Measurements from ENCODE around the gene CTNNA2.

The CTNNA2 gene

DNA sequence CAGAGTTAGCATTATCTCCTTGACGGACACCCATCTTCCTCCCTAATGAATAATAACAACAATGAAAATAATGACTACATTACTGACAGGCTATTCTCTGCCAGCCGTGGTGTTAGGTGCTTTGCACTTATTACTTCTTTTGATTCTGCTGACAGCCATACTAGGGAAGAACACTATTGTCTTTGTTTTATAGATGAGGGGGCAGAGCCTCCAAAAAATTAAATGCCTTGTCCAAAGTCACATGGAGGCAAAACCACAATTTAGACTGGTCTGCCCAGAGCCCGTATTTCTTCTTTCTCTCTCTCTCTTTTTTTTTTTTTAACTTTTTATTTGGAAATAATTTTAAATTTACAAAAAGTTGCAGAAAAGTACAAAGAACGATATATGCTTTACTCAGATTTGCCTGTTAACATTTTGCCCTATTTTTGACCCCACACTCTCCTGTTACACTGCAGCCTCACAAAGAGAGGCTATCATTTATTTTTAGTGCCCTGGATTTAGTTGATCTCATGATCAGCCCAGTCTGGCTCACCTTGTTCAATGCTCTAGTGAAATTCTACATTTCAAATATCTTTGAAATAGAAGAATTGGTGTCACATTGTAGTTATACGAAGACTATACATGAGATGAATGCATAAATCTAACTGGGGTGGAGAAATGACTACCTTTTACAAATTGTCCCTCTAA, 422.3 kb downstream of the CTNNA2 start:
- no peak for DNase-seq (ENCODE audit: low spot score)

DNA sequence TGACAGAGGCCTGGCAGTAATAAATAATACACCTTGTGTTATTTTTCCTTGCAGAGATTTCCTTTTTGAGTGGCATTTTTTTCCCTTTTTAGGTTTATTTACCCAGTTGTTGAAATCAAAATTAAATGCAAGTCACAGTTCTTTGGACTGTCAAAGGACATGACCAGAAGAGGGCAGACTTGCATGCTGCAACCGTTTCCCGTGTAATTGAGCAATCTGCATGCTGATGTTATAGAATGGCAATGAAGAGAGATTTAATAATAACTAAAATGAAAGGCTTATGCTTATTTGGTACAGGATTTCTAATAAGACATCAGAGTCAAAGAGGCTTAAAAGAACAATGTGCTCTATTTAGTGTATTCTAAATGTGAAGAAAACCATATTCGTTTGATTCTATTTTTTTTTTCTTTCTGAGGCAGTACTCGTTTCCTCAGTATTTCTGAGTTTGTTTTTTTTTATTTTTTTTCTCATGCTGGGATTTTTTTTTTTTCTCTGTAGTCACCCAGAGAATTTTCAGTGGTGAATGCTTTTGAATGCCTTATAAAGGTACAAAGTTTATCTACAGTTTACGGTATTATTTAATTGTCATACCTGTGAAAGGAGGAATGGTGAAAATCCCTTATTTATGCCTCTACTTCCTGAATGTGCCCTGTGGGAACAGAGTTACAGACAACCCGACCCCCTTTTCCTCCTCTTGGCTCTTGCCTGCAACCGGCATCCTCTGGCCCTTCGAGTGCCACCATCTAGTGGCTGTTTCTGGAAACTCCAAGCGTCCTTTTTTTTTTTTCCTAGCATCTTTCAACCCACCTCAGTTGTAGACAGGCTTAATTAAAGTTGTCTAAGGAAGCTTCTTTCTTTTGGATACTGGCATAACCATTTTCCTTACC, 423.2 kb downstream of the CTNNA2 start:
- peak; percentile 69 for DNase-seq (ENCODE audit: low spot score)

DNA sequence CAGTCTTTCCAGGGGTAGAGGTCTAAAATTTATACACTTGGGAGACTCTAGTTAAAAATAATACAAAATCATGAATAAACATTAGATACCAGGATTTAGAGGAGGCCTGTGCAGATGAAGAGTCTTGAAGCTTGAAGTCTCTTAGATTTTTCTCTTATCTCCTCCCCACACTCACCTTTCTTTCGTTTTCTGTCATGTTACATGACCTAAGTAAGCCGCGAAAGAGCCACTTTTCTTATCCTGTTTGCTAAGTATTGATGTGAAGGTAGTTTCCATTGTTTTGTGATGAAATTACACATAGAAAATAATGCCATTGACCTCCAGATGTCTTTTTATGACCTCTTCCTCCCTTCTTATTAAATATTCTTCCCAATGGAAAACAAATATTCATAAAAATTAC, 423.9 kb downstream of the CTNNA2 start:
- DNase-seq (ENCODE audit: low spot score) = no peak

DNA sequence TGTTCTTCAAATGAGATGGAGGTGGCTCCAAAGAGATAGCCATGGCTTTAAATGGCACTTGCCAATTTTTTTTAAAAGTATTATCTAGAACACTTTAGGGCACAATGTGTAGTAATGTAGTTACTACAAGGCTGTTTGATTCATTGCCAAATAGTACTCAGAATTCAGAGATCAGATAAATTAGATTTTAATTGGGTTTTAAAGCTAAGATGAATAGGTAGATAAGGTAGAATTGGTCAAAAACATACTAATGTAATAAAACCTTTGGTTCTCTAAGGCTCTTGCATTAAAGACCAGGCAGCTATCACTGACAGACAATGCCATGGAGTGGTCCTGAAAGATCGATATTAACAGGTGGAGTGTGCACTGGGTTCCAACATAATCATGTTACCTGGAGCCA, 425.8 kb downstream of the CTNNA2 start:
- DNase-seq (ENCODE audit: low spot score) = no peak

DNA sequence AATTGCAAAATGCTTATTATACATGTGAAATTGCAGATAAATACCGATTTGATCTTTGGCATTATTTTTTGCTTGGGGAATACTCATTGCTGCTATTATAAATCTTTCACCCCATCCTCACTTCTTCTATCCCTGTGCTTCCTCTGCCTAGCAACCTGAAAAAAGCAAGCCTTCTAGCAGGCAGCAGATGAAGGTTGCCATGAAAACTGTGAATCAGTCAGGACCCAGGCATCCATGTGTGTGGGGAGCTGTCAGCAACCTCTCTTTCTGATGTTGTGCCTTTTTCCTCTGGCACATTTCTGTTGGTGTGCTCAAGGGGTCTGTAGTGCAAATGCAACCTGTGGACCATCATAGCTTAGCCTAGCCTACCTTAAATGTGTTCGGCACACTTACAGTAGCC, 427.5 kb downstream of the CTNNA2 start:
- DNase-seq (ENCODE audit: low spot score) = no peak

DNA sequence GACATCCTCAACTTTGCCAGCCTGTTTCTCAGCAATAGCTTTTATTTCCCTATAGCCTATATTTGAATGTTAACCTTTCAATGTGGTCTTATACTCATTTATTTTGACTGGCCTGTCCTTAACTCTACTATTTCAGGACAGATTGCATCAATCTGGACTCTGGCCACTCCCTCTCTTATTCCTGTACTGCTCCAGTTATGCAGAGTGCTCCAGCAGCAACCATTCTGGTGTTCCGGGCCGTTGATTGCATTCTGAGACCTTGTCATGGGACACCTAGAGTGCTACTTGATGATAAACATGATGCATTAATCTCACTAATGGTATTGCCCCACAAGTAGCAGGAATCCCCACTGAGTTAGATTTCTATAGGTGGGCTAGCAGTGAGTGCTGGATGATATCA, 428.3 kb downstream of the CTNNA2 start:
- DNase-seq (ENCODE audit: low spot score) = no peak

DNA sequence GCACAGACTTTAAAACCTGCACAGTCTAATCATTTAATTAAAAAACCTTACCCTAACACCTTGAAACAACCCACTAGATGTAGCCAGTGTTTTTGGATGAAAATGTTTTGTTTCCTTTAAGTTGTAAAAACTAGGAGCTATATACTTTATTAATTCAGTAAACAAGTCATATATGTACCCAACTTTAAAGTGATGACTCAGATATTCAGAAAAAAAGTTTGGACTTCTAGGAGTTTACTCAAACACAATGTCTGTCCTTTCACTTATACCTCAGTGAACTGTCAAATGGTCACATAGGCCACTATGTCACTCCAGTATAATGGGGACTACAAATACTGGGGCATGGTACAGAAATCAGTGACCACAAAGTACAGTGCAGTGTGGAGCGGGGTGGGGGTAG, 431.4 kb downstream of the CTNNA2 start:
- no peak for DNase-seq (ENCODE audit: low spot score)

DNA sequence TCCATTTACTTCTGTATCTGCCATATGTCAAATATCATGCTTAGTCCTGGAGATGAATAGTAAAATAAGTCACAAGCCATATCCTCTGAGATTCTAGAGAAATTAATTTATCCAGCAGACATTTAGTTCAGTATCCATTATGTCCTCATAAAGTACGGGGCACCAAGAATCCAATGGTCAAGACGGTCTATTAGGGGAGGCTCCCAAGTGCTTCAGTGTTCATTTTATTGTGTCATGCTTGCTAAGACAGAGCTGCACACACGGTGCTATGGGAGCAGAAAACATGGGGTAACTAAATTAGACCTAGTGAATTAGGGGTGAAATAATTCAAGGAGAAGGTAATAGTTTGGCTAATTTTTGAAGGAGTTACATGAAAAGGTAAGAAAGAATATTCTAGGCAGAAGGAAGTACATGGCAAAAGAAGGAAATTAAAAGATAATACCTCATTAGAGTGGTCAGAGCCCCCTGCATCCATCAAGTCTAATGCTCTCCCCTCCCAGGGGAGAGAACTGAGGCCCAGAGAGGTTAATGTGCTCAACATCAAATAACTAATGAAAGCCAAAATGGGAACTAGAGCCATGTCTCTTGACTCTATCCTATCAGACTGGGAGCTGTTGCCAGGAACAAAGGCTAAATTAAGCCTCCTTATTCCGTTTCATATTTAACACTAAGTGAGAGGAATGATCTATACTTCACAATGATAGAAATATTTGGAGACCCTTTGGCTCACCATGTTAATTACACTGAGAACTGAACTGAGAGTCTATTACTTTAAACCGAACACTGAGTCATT, 433.0 kb downstream of the CTNNA2 start:
- no peak for DNase-seq (ENCODE audit: low spot score)

DNA sequence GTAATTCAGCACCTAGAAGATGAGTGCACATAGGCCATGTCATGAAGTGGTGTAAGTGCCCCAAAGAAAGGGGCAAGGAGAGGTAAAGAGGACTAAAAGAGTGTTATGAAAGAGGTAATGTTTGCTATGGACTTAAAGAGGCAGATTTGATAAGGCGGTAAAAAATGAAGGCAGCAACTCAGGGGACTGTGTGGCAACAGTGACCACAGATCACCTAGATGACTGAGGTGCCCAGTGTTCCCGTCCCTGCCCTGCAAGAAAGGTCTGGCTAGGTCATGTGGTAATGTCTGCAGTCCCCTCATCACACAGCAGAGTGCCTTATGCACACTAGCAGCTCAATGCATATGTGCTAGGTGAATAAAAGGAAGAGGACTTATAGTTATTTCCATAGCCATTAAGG, 434.9 kb downstream of the CTNNA2 start:
- no peak for DNase-seq (ENCODE audit: low spot score)

DNA sequence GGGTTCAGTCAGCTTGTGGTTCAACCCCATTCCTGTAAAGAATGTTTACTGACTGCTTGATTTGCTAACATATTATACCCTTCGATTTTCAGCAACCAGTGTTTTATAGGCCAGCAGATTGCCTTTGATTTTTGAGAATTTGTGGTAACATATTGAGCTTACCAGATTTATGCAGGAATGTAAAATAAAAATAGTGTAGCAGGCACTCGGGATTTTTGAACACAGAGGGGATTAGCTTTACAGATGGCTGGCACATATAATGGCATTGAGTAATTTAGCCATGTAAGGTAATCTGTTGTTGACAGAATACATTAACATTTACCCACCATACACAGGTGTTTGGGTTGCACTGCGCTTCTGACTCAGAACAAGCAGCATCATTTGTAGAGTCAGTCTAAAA, 437.7 kb downstream of the CTNNA2 start:
- no peak for DNase-seq (ENCODE audit: low spot score)

DNA sequence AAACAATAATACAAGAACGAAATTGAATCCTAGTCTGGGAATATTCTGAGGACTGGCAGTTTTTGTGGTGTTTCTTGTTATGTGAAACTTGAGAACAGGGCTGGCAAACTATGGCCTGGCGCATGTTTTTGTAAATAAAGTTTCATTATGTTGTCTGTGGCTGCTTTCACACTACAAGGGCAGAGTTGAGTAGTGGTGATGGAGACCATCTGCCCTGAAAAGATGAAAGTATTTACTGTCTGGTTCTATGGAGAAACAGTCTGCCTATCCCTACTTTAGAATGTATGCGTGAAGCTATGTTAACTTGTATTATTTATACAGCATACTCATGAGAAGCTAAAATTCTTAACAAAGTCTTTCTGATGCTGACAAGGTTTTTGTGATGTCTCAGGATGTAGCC, 439.8 kb downstream of the CTNNA2 start:
- no peak for DNase-seq (ENCODE audit: low spot score)

DNA sequence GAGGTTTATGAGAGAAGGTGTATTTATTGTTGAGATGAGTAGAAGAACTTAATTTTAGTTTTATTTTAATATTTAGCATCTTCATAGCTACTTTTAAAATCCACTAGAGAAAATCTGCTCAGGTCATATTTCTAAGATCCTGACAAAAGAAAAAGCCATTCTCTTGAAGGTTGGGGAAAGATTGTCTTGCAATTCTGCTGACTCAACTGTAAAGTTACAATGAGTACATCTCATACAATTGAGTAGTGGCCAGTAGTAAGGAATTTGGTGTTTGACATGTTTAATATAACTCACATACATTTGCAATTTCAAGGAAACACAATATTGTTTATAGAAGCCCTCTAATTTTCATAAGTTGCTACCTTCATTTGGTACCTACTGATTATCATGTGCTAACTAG, 447.2 kb downstream of the CTNNA2 start:
- no peak for DNase-seq (ENCODE audit: low spot score)

DNA sequence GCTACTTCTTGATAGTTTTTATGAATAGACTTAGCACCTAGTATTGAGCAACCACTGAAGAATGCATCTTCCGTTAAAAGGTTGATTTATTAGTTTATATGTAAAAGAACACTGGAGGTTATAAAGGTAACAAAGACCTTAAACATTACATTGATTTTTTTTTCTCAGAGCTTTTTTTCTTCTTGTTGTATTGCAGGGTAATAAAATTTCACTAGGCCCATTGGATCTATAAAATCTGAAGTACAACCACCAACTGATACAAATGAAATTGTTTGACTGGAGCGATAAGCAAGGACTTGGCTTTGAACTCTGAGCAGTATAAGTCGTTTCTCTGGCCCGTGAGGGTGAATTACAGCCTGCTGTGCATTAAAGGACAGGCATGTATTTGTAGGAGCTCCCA, 447.7 kb downstream of the CTNNA2 start:
- no peak for DNase-seq (ENCODE audit: low spot score)

DNA sequence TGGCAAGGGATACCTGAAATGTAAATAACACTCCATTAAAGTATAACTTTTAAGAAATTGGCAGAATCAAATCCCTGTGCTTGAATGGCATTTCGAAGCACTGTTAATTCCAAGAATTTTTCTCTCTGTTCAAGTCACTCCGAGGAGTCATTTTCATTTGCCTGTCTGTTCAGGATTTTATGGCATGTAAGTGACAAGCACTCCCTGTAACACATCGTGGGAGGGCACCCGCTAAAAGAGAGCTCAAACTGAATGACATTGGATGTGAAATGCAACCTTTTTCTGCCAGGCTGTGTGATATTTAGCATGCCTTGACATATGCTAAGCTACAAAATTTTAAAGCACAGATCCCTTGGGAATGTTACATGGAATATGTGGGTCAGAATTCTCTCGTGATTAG, 452.1 kb downstream of the CTNNA2 start:
- no peak for DNase-seq (ENCODE audit: low spot score)

DNA sequence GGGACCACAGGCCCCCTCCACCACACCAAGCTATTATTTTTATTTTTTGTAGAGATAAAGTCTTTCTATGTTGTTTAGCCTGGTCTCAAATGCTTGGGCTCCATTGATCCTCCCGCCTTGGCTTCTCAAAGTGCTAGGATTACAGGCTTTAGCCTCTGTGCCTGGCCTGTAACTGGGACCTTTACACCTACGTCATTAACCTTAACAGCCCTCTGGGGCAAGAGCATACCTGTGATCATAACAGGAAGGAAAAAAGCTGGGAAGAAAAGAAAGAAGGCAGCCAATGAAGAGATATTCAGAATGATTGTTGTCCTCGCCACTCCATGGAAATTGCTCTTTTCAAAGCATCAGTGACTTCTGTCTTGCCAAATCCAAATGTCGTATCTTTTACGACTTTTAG, 453.5 kb downstream of the CTNNA2 start:
- DNase-seq (ENCODE audit: low spot score) = no peak

DNA sequence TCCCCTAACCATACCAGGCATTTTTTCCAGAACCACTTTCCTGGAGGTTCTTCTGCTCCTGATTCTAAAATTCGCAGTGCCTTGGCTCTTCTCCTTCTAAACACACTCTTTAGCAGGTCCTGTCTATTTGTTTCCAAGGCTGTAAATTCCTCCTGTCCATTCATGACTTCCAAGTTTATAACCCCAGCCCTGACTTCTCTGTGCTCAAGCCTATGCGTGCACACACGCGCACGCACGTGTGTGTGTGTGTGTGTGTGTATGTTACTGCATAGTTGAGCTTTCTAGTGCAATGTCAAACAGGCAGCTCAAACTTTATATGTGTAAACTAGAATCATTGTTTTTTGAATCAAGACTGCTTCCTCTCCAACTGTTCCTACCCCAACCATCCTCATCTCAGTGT, 454.0 kb downstream of the CTNNA2 start:
- no peak for DNase-seq (ENCODE audit: low spot score)

DNA sequence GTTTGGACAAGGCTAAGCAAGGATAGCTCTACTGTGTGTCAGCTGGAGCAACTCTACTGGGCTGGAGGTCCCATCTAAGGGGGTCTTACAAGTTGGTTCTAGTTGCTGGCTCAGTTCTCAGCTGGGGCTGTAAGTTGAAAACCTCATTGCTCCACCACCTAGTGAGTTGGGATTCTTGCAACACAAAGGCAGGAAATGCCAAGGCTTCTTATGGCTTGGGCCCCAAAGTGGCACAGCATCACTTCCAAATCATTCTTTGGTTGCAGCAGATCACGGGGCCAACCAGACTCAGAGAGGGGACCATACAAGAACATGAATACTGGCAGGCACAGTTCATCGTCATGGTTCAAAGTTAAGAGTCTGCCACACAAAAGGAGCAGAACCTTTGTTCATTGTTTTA, 459.0 kb downstream of the CTNNA2 start:
- DNase-seq (ENCODE audit: low spot score) = no peak

DNA sequence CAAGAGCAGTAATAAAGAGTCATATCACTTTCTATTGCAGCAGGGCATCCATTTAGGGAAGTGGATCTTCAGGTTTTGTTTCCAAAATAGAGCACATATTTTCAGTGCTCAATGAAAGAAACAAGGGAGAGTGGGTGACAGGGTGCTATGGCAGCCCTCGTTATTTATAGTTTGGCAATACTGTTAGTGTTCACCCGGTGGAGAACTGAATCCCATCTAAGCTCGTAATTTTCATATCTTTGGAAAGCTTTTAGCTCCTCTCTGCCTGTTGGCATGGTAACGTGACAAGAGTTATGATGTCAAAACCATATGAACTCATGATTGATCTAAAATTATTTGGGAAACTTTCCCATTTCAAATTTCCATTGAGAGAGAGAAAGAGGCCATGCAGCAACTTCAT, 459.8 kb downstream of the CTNNA2 start:
- no peak for DNase-seq (ENCODE audit: low spot score)

DNA sequence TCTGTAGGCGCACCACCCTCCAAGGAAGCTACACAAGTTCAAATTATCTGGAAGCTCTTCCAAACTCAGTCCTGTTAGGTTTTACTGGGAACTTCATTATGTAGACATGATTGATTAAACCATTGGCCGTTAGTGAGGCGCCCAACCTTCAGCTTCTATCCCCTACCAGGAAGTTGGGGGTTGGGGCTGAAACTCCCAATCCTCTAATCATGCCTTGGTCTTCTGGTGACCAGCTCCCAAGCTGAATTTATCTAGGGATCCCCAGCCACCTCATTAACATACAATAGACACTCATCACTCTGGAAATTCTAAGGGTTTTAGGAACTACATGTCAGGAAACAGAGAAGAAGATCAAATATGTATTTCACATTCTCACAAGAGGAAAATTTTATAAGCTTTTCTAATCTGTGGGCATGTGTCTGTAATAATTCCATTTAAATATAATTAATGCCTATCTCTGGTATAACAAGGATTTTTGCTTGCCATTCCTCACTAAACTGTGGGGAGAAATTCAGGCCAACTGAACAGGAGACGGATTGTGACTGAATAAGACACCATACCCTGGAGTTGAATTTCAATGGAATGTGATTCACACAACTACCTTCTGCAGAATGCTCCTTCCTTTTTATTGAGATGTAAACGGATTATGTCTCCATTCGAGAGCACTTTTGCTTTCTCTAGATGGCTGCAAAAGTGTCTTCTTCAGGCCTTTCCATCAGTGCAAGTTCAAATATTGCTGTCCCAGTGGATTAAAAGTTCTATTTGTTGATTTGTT, 463.1 kb downstream of the CTNNA2 start:
- no peak for DNase-seq (ENCODE audit: low spot score)

DNA sequence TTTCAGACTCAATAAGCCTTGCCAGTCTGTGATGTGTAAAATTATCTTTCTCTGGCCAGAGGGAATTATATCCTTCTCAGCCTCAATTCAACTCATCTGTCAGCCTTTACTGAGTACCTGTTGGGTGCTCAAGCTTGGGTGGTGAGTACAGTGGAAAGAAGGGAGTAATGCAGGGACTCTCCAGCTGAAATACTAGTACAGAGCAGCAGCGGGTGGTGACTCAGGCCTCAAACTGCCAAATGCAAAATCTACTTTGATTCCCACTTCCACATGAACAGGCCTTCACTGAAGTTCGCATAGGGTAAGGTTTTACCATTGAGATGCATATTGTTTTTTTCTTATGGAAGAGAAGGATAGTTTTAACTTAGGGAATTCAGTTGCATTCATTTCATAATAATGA, 464.9 kb downstream of the CTNNA2 start:
- no peak for DNase-seq (ENCODE audit: low spot score)

DNA sequence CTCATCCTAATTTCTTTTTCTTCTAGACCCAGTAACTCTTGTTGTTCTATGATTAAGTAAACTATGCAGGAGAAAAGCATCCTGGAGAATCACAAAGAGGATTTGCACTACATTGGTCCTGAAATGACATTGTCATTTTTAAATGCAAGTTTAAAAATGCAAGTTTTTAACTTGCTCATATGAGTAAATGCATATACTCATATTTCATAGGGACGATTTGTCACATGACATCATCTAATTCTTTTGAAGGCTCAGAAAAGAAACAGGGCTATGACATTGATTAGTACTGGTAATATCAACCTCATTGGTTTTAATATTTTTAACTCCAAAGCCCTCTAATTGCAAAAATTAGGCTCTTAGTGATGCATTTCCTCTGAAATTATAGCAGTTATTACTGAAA, 467.3 kb downstream of the CTNNA2 start:
- no peak for DNase-seq (ENCODE audit: low spot score)

DNA sequence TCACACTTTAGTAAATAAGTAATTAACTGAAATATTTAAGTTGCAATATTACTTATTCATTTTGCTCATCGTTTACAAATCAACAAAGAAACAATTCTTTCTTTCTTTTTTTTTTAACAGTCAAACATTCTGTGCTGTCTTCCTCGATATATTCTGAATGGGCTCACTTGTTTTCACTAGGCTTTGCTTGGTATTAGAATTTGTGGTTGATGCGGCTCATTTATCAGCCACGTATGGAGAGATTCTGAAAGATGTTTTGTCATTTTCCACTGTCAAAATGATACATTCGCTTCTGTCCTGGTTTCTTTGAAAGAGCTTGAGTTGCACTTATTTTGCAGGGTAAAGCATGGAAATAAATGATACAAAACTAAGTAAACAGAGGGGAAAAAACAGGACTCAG, 468.0 kb downstream of the CTNNA2 start:
- DNase-seq (ENCODE audit: low spot score) = no peak

Measured in GM03348 (cell line).